GM23338 (cell line): Measurements from ENCODE around the gene LPO. TPM values are rescaled to one million over a fixed set of nuclear protein-coding genes. Genes with fewer than 3 reads are reported as not detected.

Experiments used
- ATAC-seq: fragments of 200-7000 bp; cut with Tn5 transposase; 3 replicates; pipeline ENCODE4 v1.9.1; 2020
- DNase-seq: peaks from one replicate; pipeline ENCODE4 v3.0.0-alpha.2; 2015; ENCODE audit warnings: low spot score
- H2AFZ ChIP-seq: fragments of 200-600 bp; sonication (generic); 2 replicates; pipeline ENCODE4 v1.8.0; 2016; ENCODE audit warnings: antibody characterized with exemption, mild to moderate bottlenecking, moderate library complexity
- H3F3A ChIP-seq: fragments of 200-600 bp; sonication (generic); replicated peaks from 2 replicates; pipeline ENCODE4 v1.8.0; 2017; ENCODE audit warnings: antibody characterized with exemption, mixed run types, low read depth
- H3K27ac ChIP-seq: fragments of 200-600 bp; sonication (generic); 2 replicates; pipeline ENCODE4 v1.6.1; 2016; ENCODE audit warnings: low read depth
- H3K27me3 ChIP-seq: fragments of 200-600 bp; sonication (generic); 2 replicates; pipeline ENCODE4 v1.8.0; 2016; ENCODE audit warnings: mild to moderate bottlenecking, mixed run types, moderate library complexity; ENCODE audit not compliant: insufficient read depth
- H3K36me3 ChIP-seq: fragments of 200-600 bp; sonication (generic); 2 replicates; pipeline ENCODE4 v1.8.0; 2016; ENCODE audit warnings: mild to moderate bottlenecking; ENCODE audit not compliant: insufficient read depth
- H3K4me1 ChIP-seq: fragments of 200-600 bp; sonication (generic); 2 replicates; pipeline ENCODE4 v1.8.0; 2016; ENCODE audit warnings: mild to moderate bottlenecking, moderate library complexity; ENCODE audit not compliant: insufficient read depth
- H3K4me2 ChIP-seq: fragments of 200-600 bp; sonication (generic); 2 replicates; pipeline ENCODE4 v1.7.1; 2017; ENCODE audit warnings: mixed run types
- H3K4me3 ChIP-seq: fragments of 200-600 bp; sonication (generic); 2 replicates; pipeline ENCODE4 v1.6.1; 2016; ENCODE audit warnings: mixed run types
- H3K79me2 ChIP-seq: fragments of 200-600 bp; sonication (generic); replicated peaks from 2 replicates; pipeline ENCODE4 v1.8.0; 2017; ENCODE audit warnings: mild to moderate bottlenecking; ENCODE audit not compliant: insufficient read depth
- H3K9me2 ChIP-seq: fragments of 200-600 bp; sonication (generic); 2 replicates; pipeline ENCODE4 v1.8.0; 2017; ENCODE audit not compliant: insufficient read depth
- H4K20me1 ChIP-seq: fragments of 200-600 bp; sonication (generic); replicated peaks from 2 replicates; pipeline ENCODE4 v1.8.0; 2017; ENCODE audit warnings: mild to moderate bottlenecking; ENCODE audit not compliant: insufficient read depth
- H3K27ac Mint-ChIP-seq: 2 replicates; pipeline ENCODE4 v1.8.0; 2020; ENCODE audit warnings: inconsistent platforms, mild to moderate bottlenecking, moderate library complexity, mixed read lengths
- H3K27me3 Mint-ChIP-seq: 3 replicates; pipeline ENCODE4 v1.8.0; 2022; ENCODE audit warnings: low read depth, mild to moderate bottlenecking, moderate library complexity, mixed read lengths, inconsistent platforms; ENCODE audit not compliant: insufficient read depth, poor library complexity
- H3K36me3 Mint-ChIP-seq: 3 replicates; pipeline ENCODE4 v1.8.0; 2021; ENCODE audit warnings: low read depth, mild to moderate bottlenecking, inconsistent platforms, moderate library complexity, mixed read lengths
- H3K4me1 Mint-ChIP-seq: 3 replicates; pipeline ENCODE4 v1.8.0; 2020; ENCODE audit warnings: mild to moderate bottlenecking, inconsistent platforms, mixed read lengths
- H3K4me3 Mint-ChIP-seq: 3 replicates; pipeline ENCODE4 v1.8.0; 2021; ENCODE audit warnings: moderate library complexity, mild to moderate bottlenecking, inconsistent platforms, mixed read lengths
- H3K9me3 Mint-ChIP-seq: 3 replicates; pipeline ENCODE4 v1.8.0; 2020; ENCODE audit warnings: moderate library complexity, mild to moderate bottlenecking, inconsistent platforms, mixed read lengths
- CREB1 ChIP-seq: fragments of 250-450 bp; sonication (Bioruptor Pico); IDR thresholded peaks from 2 replicates; pipeline ENCODE4 v1.5.0; 2020; ENCODE audit warnings: low read depth, mild to moderate bottlenecking, moderate library complexity
- EZH2 ChIP-seq: fragments of 200-600 bp; sonication (generic); IDR thresholded peaks from one replicate; pipeline ENCODE4 v1.8.0; 2017; ENCODE audit warnings: antibody characterized with exemption, mild to moderate bottlenecking, low read depth; ENCODE audit not compliant: unreplicated experiment
- EZH2phosphoT487 ChIP-seq: fragments of 200-600 bp; sonication (generic); IDR thresholded peaks from one replicate; pipeline ENCODE4 v1.8.1; 2018; ENCODE audit warnings: antibody characterized with exemption; ENCODE audit not compliant: unreplicated experiment
- POLR2AphosphoS5 ChIP-seq: IDR thresholded peaks from 2 replicates; pipeline ENCODE4 v1.6.1; 2016; ENCODE audit warnings: antibody characterized with exemption, low read depth
- STAT1 ChIP-seq: IDR thresholded peaks from one replicate; pipeline ENCODE4 v1.6.1; 2016; ENCODE audit warnings: antibody characterized with exemption; ENCODE audit not compliant: unreplicated experiment
- ZNF114 ChIP-seq: fragments of 250-450 bp; sonication (Bioruptor Pico); IDR thresholded peaks from 2 replicates; pipeline ENCODE4 v1.5.0; 2020; ENCODE audit warnings: mild to moderate bottlenecking, moderate library complexity
- ZNF331 ChIP-seq: fragments of 250-450 bp; sonication (Bioruptor Pico); IDR thresholded peaks from 2 replicates; pipeline ENCODE4 v1.5.0; 2020; ENCODE audit warnings: low read depth, mild to moderate bottlenecking, moderate library complexity
- polyA plus RNA-seq: library from polyadenylated mRNA; unstranded; fragments of >200 nt; fragmentation: Nextera tagmentation; extraction: Ambion mirVana; gene quantifications from 2 replicates; pipeline ENCODE4 v1.2.1, GENCODE V29; 2016
- total RNA-seq: library from RNA; depleted of rRNA; stranded (reverse); fragments of >200 nt; shearing (Covaris generic); gene quantifications from 2 replicates; pipeline ENCODE4 v1.2.3, GENCODE V29; 2014
- TF ChIP-seq, protein P1 (sequence below), 2 experiments: fragments of 200-600 bp in 1 of 2; sonication (generic) in 1 of 2; conservative IDR thresholded peaks; 2 replicates each; pipeline versions ENCODE4 v1.5.1 to v1.6.1; 2016 to 2017; ENCODE audit warnings: antibody characterized with exemption in 2 of 2, low read depth in 2 of 2, mild to moderate bottlenecking in 2 of 2, moderate library complexity in 1 of 2
- TF ChIP-seq, protein P2 (sequence below): IDR thresholded peaks from 2 replicates; pipeline ENCODE4 v1.6.1; 2016; ENCODE audit warnings: antibody characterized with exemption
- TF ChIP-seq, protein P3 (sequence below): fragments of 250-450 bp; sonication (Bioruptor Pico); IDR thresholded peaks from 2 replicates; pipeline ENCODE4 v1.5.0; 2020; ENCODE audit warnings: mild to moderate bottlenecking, moderate library complexity
- TF ChIP-seq, protein P4 (sequence below): IDR thresholded peaks from one replicate; pipeline ENCODE4 v1.6.1; 2018; ENCODE audit warnings: antibody characterized with exemption; ENCODE audit not compliant: unreplicated experiment

The LPO gene
- total and polyA plus RNA-seq, 2 experiments from 2014 or later = 0.13 to 0.35 TPM

DNA sequence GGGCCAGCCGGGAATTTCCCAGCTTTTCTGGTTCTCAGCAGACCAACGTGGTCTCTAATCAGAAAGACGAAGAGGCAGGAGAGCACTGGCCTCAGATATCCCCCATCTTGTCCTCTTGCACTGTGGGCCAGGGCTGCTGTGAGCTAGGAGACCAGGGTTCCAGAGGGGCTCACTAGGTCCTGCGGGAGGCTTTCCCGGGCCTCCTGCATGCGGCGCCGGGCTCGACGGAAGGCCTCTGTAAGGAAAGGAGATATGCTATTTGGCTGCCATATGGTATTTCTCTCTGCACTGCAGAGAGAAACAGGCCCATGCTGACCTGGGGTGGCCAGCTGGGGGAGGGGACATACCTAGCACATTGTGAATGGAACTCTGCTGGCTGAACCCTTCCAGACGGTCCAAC lies 32.4 kb upstream of the LPO start (continued):
- TF ChIP-seq, protein P1, sequence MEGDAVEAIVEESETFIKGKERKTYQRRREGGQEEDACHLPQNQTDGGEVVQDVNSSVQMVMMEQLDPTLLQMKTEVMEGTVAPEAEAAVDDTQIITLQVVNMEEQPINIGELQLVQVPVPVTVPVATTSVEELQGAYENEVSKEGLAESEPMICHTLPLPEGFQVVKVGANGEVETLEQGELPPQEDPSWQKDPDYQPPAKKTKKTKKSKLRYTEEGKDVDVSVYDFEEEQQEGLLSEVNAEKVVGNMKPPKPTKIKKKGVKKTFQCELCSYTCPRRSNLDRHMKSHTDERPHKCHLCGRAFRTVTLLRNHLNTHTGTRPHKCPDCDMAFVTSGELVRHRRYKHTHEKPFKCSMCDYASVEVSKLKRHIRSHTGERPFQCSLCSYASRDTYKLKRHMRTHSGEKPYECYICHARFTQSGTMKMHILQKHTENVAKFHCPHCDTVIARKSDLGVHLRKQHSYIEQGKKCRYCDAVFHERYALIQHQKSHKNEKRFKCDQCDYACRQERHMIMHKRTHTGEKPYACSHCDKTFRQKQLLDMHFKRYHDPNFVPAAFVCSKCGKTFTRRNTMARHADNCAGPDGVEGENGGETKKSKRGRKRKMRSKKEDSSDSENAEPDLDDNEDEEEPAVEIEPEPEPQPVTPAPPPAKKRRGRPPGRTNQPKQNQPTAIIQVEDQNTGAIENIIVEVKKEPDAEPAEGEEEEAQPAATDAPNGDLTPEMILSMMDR (conservative IDR thresholded peaks at IDR 0.05; ENCODE audit: low read depth in 2 of 2) = no peak
- TF ChIP-seq ZNF114 (CRISPR knock-in tag) (no peak), ZNF331 (CRISPR knock-in tag) (no peak), CREB1 (no peak)

DNA sequence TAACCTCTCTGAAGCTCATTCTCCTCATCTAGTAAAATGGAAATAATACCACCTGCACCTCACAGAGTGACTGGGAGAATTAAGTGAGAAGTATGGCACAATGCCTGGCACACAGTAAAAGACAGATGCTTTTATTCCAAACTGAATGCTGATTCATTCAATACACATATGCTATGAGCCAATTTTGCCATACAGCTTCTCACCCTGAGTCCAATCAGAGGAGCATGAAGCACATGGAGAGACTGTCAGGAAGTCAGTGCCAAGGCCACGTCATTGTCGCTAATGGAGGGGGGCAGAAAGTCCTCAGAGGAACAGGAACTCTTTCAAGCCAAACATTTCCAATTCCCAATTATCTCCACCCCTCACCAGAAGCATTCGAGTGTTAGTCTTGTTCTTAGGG lies 30.9 kb upstream of the LPO start:
- Histone ChIP-seq H4K20me1 (no peaks in the 10 kb centered on the region; the same call in 1 of the 2 replicates), H3K27me3 (no peaks in the 10 kb centered on the region), H3K27ac (no peak overlapping the region), H3K4me2 (no peak overlapping the region), H3K36me3 (no peaks in the 10 kb centered on the region), H3K9me2 (no peaks in the 10 kb centered on the region), H3K4me3 (no peak overlapping the region), H3K4me1 (no peaks in the 10 kb centered on the region), H3K79me2 (no peaks in the 10 kb centered on the region), H3F3A (no peaks in the 10 kb centered on the region), H2AFZ (no peak overlapping the region)
- peaks cover 19% of the 10 kb centered on the region for H3K36me3 Mint-ChIP-seq
- no peaks in the 10 kb centered on the region for H3K4me1 Mint-ChIP-seq
- H3K9me3 Mint-ChIP-seq = no peaks in the 10 kb centered on the region
- TF ChIP-seq, protein P2, sequence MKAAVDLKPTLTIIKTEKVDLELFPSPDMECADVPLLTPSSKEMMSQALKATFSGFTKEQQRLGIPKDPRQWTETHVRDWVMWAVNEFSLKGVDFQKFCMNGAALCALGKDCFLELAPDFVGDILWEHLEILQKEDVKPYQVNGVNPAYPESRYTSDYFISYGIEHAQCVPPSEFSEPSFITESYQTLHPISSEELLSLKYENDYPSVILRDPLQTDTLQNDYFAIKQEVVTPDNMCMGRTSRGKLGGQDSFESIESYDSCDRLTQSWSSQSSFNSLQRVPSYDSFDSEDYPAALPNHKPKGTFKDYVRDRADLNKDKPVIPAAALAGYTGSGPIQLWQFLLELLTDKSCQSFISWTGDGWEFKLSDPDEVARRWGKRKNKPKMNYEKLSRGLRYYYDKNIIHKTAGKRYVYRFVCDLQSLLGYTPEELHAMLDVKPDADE = no peak
- TF ChIP-seq, protein P3, sequence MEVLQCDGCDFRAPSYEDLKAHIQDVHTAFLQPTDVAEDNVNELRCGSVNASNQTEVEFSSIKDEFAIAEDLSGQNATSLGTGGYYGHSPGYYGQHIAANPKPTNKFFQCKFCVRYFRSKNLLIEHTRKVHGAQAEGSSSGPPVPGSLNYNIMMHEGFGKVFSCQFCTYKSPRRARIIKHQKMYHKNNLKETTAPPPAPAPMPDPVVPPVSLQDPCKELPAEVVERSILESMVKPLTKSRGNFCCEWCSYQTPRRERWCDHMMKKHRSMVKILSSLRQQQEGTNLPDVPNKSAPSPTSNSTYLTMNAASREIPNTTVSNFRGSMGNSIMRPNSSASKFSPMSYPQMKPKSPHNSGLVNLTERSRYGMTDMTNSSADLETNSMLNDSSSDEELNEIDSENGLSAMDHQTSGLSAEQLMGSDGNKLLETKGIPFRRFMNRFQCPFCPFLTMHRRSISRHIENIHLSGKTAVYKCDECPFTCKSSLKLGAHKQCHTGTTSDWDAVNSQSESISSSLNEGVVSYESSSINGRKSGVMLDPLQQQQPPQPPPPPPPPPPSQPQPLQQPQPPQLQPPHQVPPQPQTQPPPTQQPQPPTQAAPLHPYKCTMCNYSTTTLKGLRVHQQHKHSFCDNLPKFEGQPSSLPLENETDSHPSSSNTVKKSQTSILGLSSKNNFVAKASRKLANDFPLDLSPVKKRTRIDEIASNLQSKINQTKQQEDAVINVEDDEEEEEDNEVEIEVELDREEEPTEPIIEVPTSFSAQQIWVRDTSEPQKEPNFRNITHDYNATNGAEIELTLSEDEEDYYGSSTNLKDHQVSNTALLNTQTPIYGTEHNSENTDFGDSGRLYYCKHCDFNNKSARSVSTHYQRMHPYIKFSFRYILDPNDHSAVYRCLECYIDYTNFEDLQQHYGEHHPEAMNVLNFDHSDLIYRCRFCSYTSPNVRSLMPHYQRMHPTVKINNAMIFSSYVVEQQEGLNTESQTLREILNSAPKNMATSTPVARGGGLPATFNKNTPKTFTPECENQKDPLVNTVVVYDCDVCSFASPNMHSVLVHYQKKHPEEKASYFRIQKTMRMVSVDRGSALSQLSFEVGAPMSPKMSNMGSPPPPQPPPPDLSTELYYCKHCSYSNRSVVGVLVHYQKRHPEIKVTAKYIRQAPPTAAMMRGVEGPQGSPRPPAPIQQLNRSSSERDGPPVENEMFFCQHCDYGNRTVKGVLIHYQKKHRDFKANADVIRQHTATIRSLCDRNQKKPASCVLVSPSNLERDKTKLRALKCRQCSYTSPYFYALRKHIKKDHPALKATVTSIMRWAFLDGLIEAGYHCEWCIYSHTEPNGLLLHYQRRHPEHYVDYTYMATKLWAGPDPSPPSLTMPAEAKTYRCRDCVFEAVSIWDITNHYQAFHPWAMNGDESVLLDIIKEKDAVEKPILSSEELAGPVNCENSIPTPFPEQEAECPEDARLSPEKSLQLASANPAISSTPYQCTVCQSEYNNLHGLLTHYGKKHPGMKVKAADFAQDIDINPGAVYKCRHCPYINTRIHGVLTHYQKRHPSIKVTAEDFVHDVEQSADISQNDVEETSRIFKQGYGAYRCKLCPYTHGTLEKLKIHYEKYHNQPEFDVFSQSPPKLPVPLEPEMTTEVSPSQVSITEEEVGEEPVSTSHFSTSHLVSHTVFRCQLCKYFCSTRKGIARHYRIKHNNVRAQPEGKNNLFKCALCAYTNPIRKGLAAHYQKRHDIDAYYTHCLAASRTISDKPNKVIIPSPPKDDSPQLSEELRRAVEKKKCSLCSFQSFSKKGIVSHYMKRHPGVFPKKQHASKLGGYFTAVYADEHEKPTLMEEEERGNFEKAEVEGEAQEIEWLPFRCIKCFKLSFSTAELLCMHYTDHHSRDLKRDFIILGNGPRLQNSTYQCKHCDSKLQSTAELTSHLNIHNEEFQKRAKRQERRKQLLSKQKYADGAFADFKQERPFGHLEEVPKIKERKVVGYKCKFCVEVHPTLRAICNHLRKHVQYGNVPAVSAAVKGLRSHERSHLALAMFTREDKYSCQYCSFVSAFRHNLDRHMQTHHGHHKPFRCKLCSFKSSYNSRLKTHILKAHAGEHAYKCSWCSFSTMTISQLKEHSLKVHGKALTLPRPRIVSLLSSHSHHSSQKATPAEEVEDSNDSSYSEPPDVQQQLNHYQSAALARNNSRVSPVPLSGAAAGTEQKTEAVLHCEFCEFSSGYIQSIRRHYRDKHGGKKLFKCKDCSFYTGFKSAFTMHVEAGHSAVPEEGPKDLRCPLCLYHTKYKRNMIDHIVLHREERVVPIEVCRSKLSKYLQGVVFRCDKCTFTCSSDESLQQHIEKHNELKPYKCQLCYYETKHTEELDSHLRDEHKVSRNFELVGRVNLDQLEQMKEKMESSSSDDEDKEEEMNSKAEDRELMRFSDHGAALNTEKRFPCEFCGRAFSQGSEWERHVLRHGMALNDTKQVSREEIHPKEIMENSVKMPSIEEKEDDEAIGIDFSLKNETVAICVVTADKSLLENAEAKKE (CRISPR knock-in tag) = no peak
- TF ChIP-seq STAT1 = no peak
- TF ChIP-seq ZNF331 (CRISPR knock-in tag) = no peak
- TF ChIP-seq ZNF114 (CRISPR knock-in tag) = no peak
- TF ChIP-seq EZH2phosphoT487 = no peak
- TF ChIP-seq POLR2AphosphoS5 = no peak
- TF ChIP-seq, protein P4, sequence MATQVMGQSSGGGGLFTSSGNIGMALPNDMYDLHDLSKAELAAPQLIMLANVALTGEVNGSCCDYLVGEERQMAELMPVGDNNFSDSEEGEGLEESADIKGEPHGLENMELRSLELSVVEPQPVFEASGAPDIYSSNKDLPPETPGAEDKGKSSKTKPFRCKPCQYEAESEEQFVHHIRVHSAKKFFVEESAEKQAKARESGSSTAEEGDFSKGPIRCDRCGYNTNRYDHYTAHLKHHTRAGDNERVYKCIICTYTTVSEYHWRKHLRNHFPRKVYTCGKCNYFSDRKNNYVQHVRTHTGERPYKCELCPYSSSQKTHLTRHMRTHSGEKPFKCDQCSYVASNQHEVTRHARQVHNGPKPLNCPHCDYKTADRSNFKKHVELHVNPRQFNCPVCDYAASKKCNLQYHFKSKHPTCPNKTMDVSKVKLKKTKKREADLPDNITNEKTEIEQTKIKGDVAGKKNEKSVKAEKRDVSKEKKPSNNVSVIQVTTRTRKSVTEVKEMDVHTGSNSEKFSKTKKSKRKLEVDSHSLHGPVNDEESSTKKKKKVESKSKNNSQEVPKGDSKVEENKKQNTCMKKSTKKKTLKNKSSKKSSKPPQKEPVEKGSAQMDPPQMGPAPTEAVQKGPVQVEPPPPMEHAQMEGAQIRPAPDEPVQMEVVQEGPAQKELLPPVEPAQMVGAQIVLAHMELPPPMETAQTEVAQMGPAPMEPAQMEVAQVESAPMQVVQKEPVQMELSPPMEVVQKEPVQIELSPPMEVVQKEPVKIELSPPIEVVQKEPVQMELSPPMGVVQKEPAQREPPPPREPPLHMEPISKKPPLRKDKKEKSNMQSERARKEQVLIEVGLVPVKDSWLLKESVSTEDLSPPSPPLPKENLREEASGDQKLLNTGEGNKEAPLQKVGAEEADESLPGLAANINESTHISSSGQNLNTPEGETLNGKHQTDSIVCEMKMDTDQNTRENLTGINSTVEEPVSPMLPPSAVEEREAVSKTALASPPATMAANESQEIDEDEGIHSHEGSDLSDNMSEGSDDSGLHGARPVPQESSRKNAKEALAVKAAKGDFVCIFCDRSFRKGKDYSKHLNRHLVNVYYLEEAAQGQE = no peak
- no peak for TF ChIP-seq CREB1
- no peak for TF ChIP-seq EZH2
- no peak overlapping the region for H3K4me3 Mint-ChIP-seq
- H3K27me3 Mint-ChIP-seq = peaks cover 4% of the 10 kb centered on the region
- no peak overlapping the region for H3K27ac Mint-ChIP-seq
- no peak for DNase-seq
- no peak for ATAC-seq
